ENCODE data around the gene AP2A2.
"Not testable (repeated sequence)": the region's sequence is repeated elsewhere in the genome, so short reads cannot be mapped to it uniquely, and the experiment has no call there.

The AP2A2 gene

DNA sequence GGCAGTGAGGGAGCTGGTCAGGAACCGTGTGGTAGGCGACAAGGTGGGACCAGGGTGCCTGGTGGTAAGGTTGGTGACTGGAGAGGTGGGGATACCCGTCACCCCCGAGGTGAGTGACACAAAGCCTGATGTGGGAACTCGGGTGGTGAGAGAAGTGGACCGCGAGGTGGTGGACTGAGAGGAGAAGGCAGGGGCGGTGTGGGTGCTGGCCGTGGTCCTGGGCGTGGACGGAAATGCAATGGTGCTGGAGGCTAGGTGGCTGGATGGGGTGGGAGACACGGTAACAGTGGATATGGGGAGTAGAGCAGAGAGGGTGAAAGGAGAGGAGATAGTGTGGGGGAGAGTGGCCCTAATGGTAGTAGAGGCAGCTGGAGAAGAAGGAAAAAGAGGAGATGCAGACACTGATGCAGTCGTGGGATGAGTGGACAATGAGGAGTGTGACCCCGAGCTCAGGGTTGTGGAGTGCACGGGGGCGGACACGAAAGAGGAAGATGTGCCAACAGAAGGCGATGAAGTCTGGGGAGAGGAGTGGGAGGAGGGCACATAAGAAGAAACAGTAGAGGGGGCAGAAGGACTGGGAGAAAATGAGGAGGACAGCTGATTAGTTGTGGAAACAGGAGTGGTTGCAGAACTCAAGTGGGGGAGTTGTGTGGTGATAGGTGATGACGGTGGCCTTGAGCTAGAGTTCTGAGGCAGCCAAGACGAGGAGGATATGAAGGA, 90.3 kb downstream of the AP2A2 start:
- DNase-seq (ENCODE audit: low read depth): no peak

GRCh38 chr11:1016610-1017126, 91.0 kb downstream of the AP2A2 start:
- DNase-seq (ENCODE audit: low read depth): not testable (repeated sequence)

GRCh38 chr11:1017269-1018005, 91.8 kb downstream of the AP2A2 start:
- no peak for DNase-seq (ENCODE audit: low read depth)

DNA sequence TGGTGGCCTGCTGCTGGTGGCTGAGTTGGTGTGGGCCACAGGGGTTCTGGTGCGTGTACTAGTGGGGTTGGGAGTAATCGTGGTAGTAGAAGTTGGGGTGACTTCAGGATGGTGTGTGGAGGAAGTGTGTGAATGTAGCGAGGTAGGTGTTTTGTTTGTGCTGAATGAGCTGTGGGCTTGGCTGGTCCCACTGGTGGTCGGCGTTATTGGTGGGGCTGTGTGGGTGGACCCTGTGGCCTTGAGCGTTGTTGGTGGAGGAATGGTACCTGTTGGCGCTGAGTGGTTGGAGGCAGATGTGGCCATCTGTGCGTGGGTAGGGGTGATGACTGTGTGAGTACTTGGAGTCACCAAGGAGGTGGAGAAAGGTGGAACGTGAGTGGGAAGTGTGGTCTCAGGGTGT, 92.4 kb downstream of the AP2A2 start:
- no peak for DNase-seq (ENCODE audit: low read depth)

- DNase-seq (ENCODE audit: low read depth): no peak
Measured at GRCh38 chr11:1019321-1019910, 93.7 kb downstream of the AP2A2 start.

GRCh38 chr11:1020211-1020905, 94.7 kb downstream of the AP2A2 start:
- DNase-seq (ENCODE audit: low read depth): no peak

DNA sequence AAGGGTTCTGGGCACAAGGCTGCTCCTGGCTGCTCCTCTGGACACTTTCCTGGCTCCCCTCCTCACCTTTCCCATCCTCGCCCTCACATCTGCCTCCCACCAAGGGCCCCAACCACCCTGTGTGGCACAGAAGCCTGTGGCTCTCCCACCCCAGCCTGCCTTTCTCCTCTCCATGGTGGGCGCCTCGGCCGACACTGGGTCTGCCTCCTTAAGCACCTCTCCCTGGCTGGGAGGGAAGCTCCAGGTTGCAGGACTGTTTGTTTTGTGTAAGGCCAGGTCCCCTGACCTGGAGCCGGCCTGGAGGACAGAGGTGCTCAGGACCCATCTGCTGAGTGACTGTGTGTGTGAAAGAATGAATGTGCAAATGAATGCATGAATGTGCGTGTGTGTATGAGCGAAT, 96.7 kb downstream of the AP2A2 start:
- DNase-seq (ENCODE audit: low read depth): no peak

GRCh38 chr11:1022908-1023810, 97.5 kb downstream of the AP2A2 start:
- DNase-seq (ENCODE audit: low read depth): no peak

DNA sequence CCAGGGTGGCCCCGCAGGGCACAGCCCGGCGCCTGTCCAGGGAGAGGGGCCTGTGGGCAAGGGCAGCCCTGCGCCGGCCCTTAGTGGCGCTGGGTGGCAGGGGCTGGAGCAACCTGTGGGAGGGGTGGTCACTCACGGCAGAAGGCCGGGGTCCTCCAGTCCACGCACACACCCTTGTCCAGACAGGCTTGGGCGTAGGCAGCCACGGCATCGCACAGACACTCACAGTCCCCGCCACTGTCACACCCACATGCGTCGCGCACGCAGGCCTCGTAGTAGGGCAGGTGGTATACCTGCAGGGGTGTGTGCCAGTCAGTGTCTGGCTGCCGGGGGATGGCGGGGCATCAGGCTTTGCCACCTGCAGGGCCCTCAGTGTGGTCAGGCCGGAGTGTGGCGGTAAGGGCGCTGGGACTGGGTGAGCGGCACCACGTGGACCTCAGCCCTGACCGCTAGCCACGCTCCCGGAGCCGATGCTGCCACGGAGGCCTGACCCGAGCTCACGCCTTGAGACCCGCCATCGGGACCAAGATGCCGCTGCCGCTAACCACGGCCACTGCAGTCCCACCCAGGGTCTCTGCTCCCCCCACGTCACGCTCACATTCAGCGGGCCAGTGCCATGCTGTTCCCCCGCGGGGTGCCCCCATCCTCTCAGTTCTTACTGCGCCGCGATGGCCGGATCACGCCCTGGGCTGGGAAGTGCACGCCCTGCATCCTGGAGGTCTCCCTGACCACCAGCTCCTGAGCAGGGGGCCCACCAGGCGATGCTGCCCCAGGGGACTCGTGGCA, 98.3 kb downstream of the AP2A2 start:
- no peak for DNase-seq (ENCODE audit: low read depth)

- no peak for DNase-seq (ENCODE audit: low read depth)
Measured at GRCh38 chr11:1024597-1025409, 99.1 kb downstream of the AP2A2 start.

GRCh38 chr11:1025410-1026162, 99.9 kb downstream of the AP2A2 start:
- DNase-seq (ENCODE audit: low read depth): no peak

DNA sequence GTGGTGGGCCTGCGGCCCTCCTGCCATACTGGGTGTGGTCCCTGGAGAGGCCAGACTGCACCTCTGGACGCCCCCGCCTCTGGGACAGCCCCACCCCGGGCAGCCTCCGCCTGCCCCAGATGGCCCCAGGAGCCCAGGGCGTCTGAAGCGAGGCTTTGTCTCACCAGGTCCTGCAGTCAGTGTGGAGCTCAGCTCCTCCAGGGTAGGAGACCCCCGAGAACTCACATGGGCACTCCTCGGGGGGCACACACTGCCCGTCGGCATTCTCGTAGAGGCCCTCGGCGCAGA, 100.4 kb downstream of the AP2A2 start:
- no peak for DNase-seq (ENCODE audit: low read depth)

- DNase-seq (ENCODE audit: low read depth): no peak
Measured at GRCh38 chr11:1026641-1027482, 101.2 kb downstream of the AP2A2 start.

DNA sequence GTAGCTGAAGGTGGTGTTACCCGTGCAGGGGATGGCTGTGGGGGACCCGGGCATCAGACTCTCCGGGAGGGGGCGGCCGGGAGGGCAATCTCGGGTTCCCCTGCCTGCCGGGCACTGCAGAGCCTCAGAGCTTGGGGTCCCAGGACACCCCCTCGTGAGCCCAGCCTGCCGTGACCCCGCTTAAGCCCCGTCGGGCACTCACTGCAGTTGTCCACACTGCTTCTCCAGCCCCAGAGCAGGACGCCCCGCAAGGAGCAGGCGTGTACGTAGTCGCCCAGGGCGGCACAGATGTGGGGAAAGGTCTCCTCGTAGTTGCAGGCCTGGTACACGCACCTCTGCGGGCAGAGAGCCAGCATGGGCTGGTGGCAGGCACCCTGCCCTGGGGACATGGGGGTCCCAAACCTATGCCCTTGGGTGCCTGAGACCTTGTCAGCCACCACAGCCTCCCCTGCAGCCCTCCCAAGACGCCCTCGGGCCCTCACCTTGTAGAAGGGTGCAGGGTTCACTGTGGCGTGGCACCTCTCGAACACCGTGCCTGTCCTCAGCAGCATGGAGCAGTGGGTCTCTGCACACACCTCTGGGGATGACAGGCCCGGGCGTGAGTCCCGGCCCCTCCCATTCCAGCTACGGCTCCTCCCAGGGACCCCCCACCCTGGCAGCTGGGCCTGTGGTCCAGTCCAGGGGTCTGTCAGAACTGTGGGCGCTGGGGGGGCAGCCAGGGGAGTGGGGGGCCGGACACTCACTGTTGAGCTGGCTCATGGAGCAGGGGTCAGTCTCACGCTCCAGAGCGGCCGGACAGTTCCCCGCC, 102.0 kb downstream of the AP2A2 start:
- DNase-seq (ENCODE audit: low read depth): no peak

GRCh38 chr11:1028291-1028540, 102.5 kb downstream of the AP2A2 start:
- no peak for DNase-seq (ENCODE audit: low read depth)

GRCh38 chr11:1028616-1029015, 102.9 kb downstream of the AP2A2 start:
- no peak for DNase-seq (ENCODE audit: low read depth)

DNA sequence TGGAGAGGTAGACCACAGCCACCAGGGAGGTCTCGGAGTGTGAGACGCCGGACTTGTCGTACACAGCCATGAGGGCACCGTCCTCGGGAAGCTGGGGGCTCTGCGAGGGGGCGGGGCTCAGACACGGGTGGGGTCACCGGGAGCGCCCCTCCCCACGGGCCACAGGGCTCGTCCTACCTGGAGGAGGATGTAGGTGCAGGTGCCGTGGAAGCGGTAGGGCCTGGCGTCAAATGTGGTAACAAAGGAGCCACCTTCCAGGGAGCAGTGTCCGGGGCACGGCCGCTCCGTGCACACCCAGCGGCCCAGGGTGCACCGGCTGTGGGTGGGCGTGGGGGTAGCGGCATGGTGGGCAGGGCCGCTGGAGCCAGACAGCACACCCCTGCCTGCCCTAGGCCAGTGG, 103.4 kb downstream of the AP2A2 start:
- DNase-seq (ENCODE audit: low read depth): no peak

- DNase-seq (ENCODE audit: low read depth): no peak
Measured at GRCh38 chr11:1029654-1030053, 104.0 kb downstream of the AP2A2 start.
